Measurements from ENCODE around the gene SLC35F4. TPM values are rescaled to one million over a fixed set of nuclear protein-coding genes. Genes with fewer than 3 reads are reported as not detected.

The SLC35F4 gene
- total RNA-seq, 2 donors from 2014 or later: not detected

- H3K9me3 ChIP-seq: no peaks in the 10 kb centered on the region
- no peak for ATAC-seq (ENCODE audit: insufficient number of reproducible peaks, low FRiP score, low read depth)
- H3K4me3 ChIP-seq: no peak overlapping the region
- H3K36me3 ChIP-seq: no peaks in the 10 kb centered on the region
- no peak for DNase-seq (ENCODE audit: low spot score)
- H3K27ac ChIP-seq: no peak overlapping the region
- H3K27me3 ChIP-seq (replicated peaks; ENCODE audit: insufficient read depth): no peaks in the 10 kb centered on the region
- TF ChIP-seq CTCF (IDR thresholded peaks at IDR 0.05): no peak
- H3K4me1 ChIP-seq (ENCODE audit: control insufficient read depth in 1 of 2, low read depth in 2 of 2): no peaks in the 10 kb centered on the region
Observed at GRCh38 chr14:57610631-57611030, 255.3 kb downstream of the SLC35F4 start.

- DNase-seq (ENCODE audit: low spot score) (no peak), ATAC-seq (ENCODE audit: insufficient number of reproducible peaks, low FRiP score, low read depth) (no peak)
- no peaks in the 10 kb centered on the region for H3K4me1 ChIP-seq (ENCODE audit: control insufficient read depth in 1 of 2, low read depth in 2 of 2)
- H3K36me3 ChIP-seq: no peaks in the 10 kb centered on the region
- no peaks in the 10 kb centered on the region for H3K9me3 ChIP-seq
- H3K4me3 ChIP-seq: no peak overlapping the region
- no peaks in the 10 kb centered on the region for H3K27me3 ChIP-seq (replicated peaks; ENCODE audit: insufficient read depth)
- H3K27ac ChIP-seq: no peak overlapping the region
- no peak for TF ChIP-seq CTCF (IDR thresholded peaks at IDR 0.05)
Observed at GRCh38 chr14:57609192-57610075, 256.5 kb downstream of the SLC35F4 start.

GRCh38 chr14:57607086-57607485 lies 258.8 kb downstream of the SLC35F4 start:
- no peak for TF ChIP-seq CTCF (IDR thresholded peaks at IDR 0.05)
- DNase-seq (ENCODE audit: low spot score): no peak
- no peak for ATAC-seq (ENCODE audit: insufficient number of reproducible peaks, low FRiP score, low read depth)
- H3K4me1 ChIP-seq (ENCODE audit: control insufficient read depth in 1 of 2, low read depth in 2 of 2): no peaks in the 10 kb centered on the region
- no peaks in the 10 kb centered on the region for H3K27me3 ChIP-seq (replicated peaks; ENCODE audit: insufficient read depth)
- no peak overlapping the region for H3K27ac ChIP-seq
- no peaks in the 10 kb centered on the region for H3K36me3 ChIP-seq
- H3K4me3 ChIP-seq: no peak overlapping the region
- no peaks in the 10 kb centered on the region for H3K9me3 ChIP-seq

GRCh38 chr14:57583396-57583795 lies 282.5 kb downstream of the SLC35F4 start:
- Histone ChIP-seq H3K4me3 (no peak overlapping the region), H3K27ac (no peak overlapping the region), H3K9me3 (no peaks in the 10 kb centered on the region), H3K27me3 (replicated peaks; ENCODE audit: insufficient read depth) (no peaks in the 10 kb centered on the region), H3K4me1 (ENCODE audit: control insufficient read depth in 1 of 2, low read depth in 2 of 2) (no peaks in the 10 kb centered on the region), H3K36me3 (no peaks in the 10 kb centered on the region)
- ATAC-seq (ENCODE audit: insufficient number of reproducible peaks, low FRiP score, low read depth) (no peak), DNase-seq (ENCODE audit: low spot score) (no peak)
- TF ChIP-seq CTCF (IDR thresholded peaks at IDR 0.05): no peak

- H3K36me3 ChIP-seq: no peaks in the 10 kb centered on the region
- no peaks in the 10 kb centered on the region for H3K27me3 ChIP-seq (replicated peaks; ENCODE audit: insufficient read depth)
- no peaks in the 10 kb centered on the region for H3K4me1 ChIP-seq (ENCODE audit: control insufficient read depth in 1 of 2, low read depth in 2 of 2)
- no peak overlapping the region for H3K27ac ChIP-seq
- no peak overlapping the region for H3K4me3 ChIP-seq
- ATAC-seq (ENCODE audit: insufficient number of reproducible peaks, low FRiP score, low read depth): no peak
- DNase-seq (ENCODE audit: low spot score): no peak
- no peak for TF ChIP-seq CTCF (IDR thresholded peaks at IDR 0.05)
- no peaks in the 10 kb centered on the region for H3K9me3 ChIP-seq
Observed at GRCh38 chr14:57582746-57583145, 283.1 kb downstream of the SLC35F4 start.
